GM18909 (cell line): ENCODE results near the gene CHN1.

ENCODE experiments used
- ATAC-seq: cut with Tn5 transposase; IDR thresholded peaks from one replicate; pipeline ENCODE4 v1.9.1; 2021; ENCODE audit warnings: mild to moderate bottlenecking; ENCODE audit not compliant: unreplicated experiment, poor library complexity

CHN1 gene

DNA sequence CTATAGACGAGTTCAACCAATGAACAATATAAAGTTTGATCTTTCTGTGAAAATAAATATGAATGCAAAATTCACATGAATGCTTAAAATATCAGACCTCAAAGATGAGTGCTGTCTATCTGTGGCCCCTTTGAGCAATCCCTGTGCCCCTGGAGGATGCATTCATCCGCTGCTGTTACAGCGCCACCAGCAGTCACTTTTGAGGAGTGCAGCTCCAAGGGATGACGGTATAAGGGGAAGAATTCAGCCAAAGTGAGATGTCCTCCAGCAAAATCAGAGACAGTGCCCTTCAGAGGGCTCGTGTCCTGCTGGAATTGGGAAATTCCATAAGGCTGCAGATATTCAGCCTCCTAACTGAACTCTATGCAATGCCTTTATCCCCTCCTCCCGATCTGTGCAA is 229.0 kb downstream of the CHN1 start:
- ATAC-seq: no peak

DNA sequence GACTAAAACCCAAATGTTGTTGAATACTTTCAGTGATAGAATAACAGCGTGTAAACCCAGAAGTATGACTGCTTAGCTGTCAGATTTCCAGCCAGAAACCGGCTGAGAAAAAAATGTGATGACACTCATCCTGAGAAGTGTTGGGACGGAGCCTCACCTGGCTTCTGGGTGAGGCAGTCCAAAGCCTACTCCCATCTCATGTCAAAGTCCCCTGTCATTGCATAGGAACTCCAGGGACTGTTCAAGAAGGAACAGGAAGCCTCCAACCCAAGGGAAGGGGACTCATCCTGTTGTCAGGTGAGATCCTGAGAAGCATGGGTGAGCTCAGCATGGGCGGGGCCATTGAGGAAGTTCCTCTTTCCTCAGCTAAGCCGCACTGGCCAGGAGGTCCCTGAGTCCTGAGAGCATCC is 229.6 kb downstream of the CHN1 start:
- no peak for ATAC-seq

DNA sequence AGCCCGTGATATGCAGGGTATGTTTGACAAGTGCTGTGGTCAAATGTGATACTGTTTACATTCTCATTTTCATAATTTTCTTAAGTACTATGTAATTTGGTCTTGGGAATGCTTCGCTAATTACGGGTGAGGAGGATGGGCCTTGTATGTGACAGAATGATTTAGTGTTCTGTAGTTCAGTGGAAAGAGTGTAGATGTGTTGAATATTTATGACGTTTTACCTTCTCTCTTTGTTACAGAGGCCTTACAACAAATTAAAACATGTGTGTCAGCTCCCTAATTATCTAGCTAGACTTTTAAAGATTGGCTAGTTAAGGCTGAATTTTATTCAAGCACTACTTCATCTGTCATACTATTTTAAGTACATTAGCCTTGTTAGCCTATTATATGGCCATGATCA is 230.3 kb downstream of the CHN1 start:
- no peak for ATAC-seq

DNA sequence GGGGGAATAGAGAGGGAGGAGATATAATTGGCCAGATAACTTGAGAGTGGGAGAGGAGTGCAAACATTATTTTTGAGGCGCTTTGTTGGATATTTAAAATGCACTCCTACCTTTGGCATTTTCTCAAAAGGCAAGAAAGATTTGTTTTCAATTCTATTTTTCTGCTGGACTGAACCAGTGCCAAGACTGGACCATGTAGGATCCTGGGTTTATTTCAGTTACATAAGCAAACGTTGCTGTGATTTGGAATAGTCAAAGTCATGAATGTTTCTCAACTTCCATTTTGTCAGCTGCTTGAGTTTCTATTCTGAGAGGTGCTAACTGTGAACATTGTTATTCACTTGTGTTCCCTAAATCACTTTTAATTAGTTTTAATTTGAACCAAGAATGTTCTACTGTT is 232.0 kb downstream of the CHN1 start:
- no peak for ATAC-seq

DNA sequence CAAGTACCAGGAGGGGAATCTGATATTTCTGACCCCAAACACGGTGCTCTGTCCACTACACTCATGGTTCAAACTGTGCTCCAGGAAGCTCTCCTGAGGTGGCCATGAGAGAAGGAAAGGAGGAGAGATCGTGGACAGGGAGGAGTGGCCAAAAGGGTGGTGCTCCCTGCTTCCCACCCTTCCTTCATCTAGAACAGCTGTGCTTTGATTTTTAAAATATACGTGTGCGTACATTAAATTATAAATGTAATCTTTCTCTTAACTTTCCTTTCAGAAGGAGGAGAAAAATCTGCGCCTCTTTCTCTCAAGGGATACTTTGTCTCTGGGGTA is 232.7 kb downstream of the CHN1 start:
- ATAC-seq: no peak

DNA sequence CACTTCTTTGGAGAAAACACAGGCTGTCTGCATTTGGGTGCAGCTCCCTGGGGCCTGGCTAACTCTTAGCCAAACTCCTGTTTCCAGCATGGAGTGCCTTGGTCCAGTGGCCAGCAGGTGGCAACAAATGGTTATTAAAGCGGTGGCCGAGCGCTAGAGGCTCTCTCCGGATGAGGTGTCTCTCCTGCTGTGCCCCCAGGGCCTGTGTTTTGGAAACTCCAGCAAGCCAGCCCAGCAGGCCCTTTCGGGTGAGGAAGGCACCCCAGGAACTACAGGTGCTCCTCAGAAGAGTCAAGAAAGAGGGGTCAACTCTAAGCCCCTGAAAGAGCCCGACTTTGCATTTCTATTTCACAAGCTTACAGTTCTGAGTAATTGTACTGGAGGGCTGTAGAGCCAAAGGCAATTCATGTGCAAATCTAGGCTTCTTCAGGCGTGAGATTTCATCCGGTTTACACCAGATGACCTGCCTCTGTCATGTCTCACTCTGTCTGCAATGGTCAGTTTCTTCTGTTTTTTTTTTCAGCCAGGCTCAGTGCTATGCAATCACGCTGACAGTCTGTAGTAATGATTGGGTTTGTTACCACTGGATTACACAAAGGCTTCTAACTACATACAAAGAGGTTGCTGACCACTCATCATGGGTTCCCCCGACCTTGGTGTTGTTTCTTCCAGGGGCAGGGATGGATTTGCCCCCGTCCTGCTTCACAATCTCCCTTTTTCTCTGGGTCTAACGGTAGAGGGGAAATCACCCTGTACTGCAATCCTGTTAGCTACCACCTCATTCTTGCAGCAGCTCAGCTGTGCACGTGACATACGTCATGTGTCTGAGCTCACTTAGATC is 233.3 kb downstream of the CHN1 start:
- ATAC-seq: no peak

DNA sequence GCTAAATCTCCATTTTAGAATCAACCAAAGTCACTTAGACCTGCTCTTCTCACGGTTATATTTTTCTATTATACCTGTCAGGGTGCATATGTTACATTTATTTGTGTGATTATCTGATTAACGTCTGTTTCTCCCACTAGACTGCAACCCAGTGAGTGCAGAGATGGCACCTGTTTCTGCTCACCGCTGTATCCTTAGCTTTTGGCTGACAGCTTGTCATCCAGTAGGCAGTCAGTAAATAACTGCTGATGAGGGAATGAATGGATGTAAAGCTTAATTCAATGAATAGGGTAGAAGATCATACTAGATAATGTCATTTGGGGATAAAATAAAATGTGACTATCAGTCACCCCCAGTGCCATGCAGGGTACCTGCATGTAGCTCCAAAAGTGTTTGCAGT is 234.0 kb downstream of the CHN1 start:
- no peak for ATAC-seq

DNA sequence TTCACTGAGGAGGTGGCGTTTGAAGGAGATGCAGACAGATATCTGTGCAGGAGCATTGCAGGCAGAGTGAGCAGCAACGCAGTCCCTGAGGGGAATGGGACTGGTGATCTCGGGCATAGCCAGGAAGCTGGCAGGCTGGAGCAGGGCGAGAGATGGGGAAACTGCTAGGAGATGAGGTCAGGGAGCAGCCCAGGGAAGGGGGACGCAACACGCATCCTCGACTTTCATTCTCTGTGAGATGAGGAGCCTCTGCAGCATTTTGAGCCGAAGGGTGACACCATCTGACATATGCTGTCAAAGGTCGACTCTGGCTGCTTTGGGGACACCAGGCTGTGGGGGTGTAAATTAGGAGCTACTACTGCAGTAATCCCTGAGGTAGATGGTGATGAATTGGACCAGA is 236.6 kb downstream of the CHN1 start:
- ATAC-seq: no peak

DNA sequence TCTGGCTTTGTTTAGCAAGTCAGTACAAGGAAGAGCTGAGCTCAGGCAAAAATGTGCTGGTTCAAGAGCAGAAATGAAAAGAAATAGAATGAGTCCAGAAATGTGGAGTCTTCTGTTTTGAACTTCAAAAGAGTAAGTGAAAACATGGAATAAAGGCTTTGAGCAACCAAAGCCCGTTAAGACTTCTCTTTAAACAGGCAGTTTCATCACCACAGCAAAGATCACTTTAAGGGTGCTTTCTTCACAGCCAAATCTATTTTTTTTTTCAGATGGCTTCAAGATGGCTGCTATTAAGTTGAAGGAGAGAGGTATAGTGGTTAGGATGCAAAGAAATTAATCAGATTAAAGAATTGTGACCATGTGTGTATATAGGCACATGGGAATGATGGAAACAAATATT is 238.9 kb downstream of the CHN1 start:
- ATAC-seq: no peak

DNA sequence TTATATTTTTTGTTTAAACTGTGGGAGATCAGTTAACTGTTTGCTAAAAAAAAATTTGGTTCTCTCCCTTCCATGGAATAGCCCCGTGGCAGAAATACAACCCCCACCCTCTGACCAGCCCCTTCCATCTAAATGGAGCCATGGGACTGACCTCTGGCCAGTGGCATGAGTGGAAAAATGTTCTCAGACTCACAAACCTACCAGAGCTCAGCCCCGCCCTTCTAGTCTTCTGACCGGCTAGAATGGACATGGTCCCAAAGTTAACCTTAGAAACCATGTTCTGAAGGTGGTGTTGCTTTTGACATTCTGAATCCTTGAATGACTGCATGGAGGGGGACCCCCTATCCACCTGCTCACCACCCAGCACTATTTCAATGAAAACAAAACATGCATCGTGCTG is 239.6 kb downstream of the CHN1 start:
- ATAC-seq: no peak

DNA sequence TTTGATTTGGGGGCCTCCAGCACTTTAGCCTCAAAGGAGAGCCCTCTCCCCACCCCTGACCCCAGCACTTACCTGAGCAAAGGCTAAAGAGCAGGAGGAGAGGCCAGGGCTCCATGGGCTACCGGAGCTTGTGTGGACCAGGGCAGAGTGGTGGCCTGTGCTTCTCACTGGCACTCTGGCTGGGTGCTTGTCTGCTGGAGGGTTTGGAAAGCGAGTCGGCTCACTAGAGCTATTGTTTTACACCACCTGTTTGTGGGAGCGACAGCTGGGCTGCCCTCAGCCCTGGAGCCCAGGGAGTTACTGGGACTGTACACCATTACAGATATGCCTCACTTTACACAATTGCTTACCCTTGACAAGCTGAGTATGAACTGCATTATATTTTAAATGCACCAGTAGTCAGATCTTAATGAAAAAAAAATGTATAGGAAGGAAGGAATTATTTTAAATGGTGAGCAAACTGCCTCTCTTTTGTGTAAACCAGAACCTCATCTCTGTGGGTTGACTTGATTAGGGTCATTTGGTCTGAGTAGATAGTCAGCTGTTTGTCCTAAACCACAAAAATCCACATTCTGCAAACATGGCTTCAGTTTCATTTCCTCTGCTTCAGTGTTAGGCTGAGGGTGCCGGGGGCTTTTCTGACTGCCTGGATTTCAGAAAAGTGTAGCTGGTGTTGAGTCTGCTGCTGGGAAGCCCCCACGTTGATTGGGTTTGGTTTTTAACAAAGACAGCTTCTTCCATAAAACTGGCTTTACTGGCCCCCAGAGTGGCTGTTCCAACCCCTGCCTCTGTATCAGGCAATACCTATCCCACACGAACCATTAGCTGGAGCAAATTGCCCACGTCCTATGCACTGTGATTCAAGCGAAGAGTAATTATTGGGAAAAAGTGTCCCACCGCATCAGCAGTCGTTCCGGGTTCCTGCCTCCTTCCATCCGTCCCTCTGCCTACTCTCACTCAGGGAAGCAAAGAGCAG is 240.6 kb downstream of the CHN1 start, which contains the start of gene CHRNA1:
Gene CHRNA1, minus strand, starts transcription at position 193 of the 976 bp plus-strand sequence. Its CDS starts 78 bp downstream, at position 115.
- ATAC-seq: no peak

DNA sequence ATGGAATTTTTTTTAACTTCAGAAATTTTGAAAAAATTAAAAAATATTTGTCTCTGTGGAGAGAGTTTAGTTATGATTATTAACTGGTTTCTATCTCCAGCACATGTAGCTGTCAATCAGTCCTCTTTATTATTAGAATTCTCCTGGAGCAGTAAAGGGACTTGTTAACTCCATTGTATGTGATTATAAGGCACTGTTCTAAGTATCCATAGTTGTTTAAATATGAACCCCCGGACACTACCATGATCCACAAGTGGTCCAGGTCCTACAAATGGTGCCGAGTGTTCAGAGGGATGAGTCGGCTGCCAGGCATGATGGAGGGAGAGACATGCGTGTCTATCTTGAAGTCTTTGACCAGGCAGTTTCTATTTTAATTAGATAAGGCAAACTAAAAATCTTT is 241.4 kb downstream of the CHN1 start:
- ATAC-seq: no peak

DNA sequence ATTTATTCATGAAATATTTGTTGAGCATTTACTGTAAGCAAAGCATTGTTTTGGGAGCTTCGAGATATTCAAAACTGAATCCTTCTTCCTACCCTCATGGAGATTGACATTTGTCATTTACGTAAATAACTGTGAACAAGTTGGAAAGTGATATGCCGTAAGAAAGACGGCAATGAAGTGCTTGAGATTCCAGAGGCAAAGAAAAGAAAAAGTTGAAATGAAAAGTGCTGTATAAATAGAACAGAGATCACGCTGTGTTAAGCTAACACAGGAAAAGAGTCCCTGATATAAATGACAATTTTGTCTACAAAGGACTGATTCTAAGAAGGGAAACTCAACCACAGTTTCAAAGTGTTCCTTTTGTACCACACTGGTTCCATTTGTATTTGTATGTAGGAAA is 242.7 kb downstream of the CHN1 start:
- no peak for ATAC-seq

DNA sequence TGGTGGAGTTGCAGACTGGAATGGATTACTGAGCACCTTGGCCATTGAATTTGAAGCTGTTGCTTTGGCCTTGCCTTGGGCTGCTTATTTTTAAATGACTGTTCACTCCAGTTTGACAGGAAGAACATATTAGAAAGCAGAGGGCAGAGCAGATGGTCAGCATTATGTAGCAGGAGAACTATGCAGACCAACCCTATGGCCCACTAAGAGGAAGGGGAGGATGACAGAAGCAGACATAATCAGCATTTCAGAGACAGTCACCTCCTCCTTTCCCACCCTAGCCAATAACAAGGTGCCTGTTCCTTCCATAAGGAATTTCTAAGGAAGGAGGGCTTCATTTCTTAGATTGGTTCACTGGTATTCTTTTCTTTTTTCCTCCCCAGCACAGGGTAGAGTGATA is 243.3 kb downstream of the CHN1 start:
- no peak for ATAC-seq

DNA sequence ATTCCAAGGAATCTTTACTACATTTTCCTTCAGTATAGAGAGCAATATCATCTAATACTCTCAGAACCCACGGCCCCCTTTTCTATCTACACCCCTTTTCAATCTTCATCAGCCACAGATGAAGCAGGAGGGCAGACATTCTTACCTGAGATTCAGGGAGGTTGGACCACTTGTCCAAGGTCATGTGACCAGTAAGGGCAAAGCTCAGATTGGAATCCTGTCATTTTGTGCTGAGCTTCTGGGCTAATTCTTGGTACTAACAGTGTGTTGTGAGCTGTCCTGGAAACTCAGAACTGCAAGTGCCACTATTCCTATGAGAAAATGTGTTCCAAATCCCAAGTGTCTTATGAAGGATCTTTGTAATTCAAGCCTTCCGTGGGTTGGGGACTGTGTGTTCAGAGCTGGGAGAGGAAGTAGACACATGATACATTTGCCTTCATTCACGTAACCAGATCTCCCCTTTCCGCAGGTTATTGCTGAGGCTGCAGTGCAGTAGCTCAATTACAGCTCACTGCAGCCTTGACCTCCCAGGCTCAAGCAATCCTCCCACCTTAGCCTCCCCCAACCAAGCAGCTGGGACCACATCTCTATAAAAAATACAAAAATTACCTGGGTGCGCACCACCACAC is 244.2 kb downstream of the CHN1 start:
- ATAC-seq: no peak

DNA sequence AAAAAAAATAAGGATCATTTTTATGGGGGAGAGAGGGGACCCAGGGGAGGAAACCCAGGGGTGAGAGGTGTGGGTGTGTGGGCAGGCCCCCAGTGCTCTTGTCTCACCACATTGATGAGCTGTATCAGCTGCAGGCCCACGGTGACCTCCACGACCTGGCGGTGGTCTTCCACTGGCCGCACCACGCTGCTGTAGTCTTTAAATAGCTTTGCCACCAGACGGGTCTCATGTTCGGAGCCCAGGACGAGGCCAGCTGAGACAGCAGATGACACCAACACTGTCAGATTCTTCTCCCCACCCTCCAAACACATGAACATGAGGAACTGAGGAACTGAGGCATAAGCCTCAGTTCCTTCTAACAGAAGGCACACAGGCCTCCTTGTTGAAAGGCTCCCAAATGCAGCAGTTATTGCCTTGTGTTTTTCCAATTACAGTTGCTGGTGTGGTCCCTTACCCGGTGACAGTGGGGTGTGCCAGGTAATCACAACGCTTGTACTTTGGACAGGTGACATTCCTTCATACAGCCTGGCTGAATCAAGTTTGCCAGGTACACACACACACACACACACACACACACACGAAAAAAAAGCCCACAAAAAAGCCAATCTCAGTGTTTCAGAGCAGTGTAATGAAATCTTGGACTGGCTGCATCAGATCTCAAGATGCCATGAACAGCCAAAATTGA is 245.7 kb downstream of the CHN1 start:
- ATAC-seq: no peak

DNA sequence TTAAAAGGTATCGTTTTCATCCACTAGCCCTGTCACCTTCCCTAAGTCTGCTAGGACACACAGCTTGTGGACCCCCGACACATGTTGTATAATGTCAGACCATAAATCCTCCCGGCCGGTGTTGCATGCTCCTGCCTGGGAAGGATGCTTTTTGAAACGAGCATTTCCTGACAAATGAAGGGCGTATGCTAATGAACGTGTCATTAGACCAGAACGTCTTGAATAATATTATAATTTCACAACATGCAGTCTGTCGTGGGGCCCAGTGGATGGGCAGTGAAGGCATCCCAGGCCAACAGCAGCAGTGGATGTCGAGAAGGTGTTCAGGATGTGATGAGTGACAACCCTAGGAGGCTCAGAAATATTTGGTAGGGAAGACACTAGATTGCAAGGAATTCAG is 248.4 kb downstream of the CHN1 start:
- no peak for ATAC-seq

DNA sequence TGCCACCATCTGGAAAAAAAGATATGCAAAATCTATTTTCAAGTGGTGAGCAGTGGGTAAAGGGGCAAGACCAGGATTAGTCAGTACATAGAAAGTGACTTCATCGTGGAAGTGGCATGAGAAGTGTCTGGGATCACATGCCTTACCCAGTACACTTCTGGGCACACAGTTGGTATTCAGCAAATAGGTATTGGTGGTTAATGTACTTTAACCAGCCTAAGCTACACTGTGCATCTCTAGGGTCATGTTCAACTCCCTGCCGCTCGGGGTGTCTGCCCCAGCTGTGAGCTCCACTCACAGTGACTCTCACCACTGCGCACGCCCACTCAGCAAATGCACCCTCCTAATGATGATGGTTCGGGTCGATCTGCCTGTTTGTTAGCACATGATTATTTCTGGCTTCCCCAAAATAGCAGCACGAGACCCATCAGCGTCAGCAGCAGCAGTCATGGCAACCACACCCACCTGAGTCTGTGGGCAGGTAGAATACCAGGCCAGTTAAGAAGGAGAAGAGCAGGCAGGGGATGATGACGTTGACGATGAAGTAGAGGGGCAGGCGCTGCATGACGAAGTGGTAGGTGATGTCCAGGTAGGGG is 252.0 kb downstream of the CHN1 start:
- ATAC-seq: peak; percentile 32

DNA sequence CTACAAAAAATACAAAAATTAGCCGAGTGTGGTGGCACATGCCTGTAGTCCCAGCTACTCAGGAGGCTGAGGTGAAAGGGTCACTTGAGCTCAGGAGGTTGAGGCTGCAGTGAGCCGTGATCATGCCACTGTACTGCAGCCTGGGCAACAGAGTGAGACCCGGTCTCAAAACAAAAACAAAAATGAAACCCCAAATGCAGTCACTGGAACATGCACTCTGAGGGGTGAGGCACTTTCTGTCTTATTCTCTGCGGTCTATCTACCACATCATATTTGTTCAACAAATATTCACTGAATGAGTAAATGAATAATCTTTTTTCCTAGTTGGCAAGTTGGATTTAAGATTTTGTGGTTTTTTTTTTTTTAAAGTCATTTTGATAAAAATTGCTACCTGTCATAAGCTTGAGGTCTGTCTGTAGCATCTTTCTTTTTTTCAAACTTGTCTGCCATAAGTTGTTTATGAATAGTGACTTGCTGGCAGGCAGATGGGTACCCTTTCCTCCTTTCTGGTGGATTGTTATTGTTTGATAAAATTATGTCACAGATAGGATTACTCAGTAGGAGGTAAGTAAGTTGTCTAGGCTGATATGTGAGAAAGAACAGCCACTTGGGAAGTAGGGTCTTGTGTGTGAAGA is 252.7 kb downstream of the CHN1 start:
- peak; percentile 91 for ATAC-seq
